Endodermal cell (in vitro differentiated cells): ENCODE measurements around the gene SLC31A1. TPM values are rescaled to one million over a fixed set of nuclear protein-coding genes. Genes with fewer than 3 reads are reported as not detected.
A peak's percentile ranks its signal among the peaks of the same experiment; 100 is the strongest.

Experiments used
- DNase-seq: peaks from one replicate; pipeline ENCODE4 v3.0.0-alpha.2; 2017
- H3K27ac ChIP-seq: 2 replicates; pipeline ENCODE4 v1.5.1; 2013; ENCODE audit warnings: mild to moderate bottlenecking, low read depth, low read length, moderate library complexity
- H3K27me3 ChIP-seq: 2 replicates; pipeline ENCODE4 v1.6.1; 2013; ENCODE audit warnings: mild to moderate bottlenecking, low read length, moderate library complexity; ENCODE audit not compliant: insufficient read depth, control insufficient read depth, poor library complexity, severe bottlenecking
- H3K36me3 ChIP-seq: 2 replicates; pipeline ENCODE4 v1.7.0; 2013; ENCODE audit warnings: mild to moderate bottlenecking, low read length, moderate library complexity; ENCODE audit not compliant: control insufficient read depth, insufficient read depth
- H3K4me1 ChIP-seq: one replicate; pipeline ENCODE4 v1.7.0; 2013; ENCODE audit warnings: low read length; ENCODE audit not compliant: control insufficient read depth, insufficient read depth
- H3K4me3 ChIP-seq: 2 replicates; pipeline ENCODE4 v1.5.1; 2013; ENCODE audit warnings: mild to moderate bottlenecking, low read length, moderate library complexity
- H3K9ac ChIP-seq: 2 replicates; pipeline ENCODE4 v1.6.1; 2013; ENCODE audit warnings: mild to moderate bottlenecking, low read length, moderate library complexity; ENCODE audit not compliant: poor library complexity, severe bottlenecking; ENCODE audit errors: extremely low read depth
- H3K9me3 ChIP-seq: 2 replicates; pipeline ENCODE4 v1.6.1; 2013; ENCODE audit warnings: mild to moderate bottlenecking, low read length, moderate library complexity; ENCODE audit not compliant: control insufficient read depth
- H3K27ac Mint-ChIP-seq: 2 replicates; pipeline ENCODE4 v1.8.0; 2020; ENCODE audit warnings: mixed read lengths
- H3K27me3 Mint-ChIP-seq: 2 replicates; pipeline ENCODE4 v1.8.0; 2021; ENCODE audit warnings: mild to moderate bottlenecking, mixed read lengths; ENCODE audit not compliant: insufficient read depth
- H3K36me3 Mint-ChIP-seq: 2 replicates; pipeline ENCODE4 v1.8.0; 2020; ENCODE audit warnings: low read depth, mixed read lengths
- H3K4me1 Mint-ChIP-seq: 2 replicates; pipeline ENCODE4 v1.8.0; 2020; ENCODE audit warnings: mixed read lengths
- H3K4me3 Mint-ChIP-seq: 2 replicates; pipeline ENCODE4 v1.8.0; 2020; ENCODE audit warnings: mild to moderate bottlenecking, moderate library complexity, mixed read lengths
- H3K9me3 Mint-ChIP-seq: 2 replicates; pipeline ENCODE4 v1.8.0; 2020; ENCODE audit warnings: mild to moderate bottlenecking, mixed read lengths
- CTCF ChIP-seq: fragments of 200-600 bp; sonication (generic); conservative IDR thresholded peaks from 2 replicates; pipeline ENCODE4 v1.5.0; 2021; ENCODE audit warnings: antibody characterized with exemption, mild to moderate bottlenecking
- WGBS, 2 experiments: methylation state at CpG; one replicate each; pipeline versions ENCODE4 v1.1.5 to v1.1.7; 2013; ENCODE audit warnings: missing lambda C conversion rate in 2 of 2, mixed read lengths in 1 of 2; ENCODE audit not compliant: insufficient coverage in 1 of 2, insufficient read length in 1 of 2; 5-methylcytosine and 5-hydroxymethylcytosine counted together
- total RNA-seq, 2 donors: library from RNA; stranded (reverse); fragmentation: NEBNext Ultra II Directional in 1 of 2; extraction: Animal tissue kit (Norgen Biotek cat#: 25700) in 1 of 2; gene quantifications; 2 replicates in 1 of 2; 3 replicates in 1 of 2; pipeline ENCODE4 v1.2.1, GENCODE V29; 2021

The SLC31A1 gene
- total RNA-seq, 2 donors from 2014 or later: 29.1 to 32.4 TPM

- no peaks in the 10 kb centered on the region for H3K9me3 ChIP-seq
- WGBS, 2 experiments: 8 to 20% methylated on average over 6 to 11 of the region's 11 CpGs
- H3K27ac ChIP-seq: no peak overlapping the region
- Mint-ChIP-seq H3K27ac (peak overlapping the region; percentile 97), H3K36me3 (no peaks in the 10 kb centered on the region), H3K9me3 (no peaks in the 10 kb centered on the region), H3K27me3 (no peaks in the 10 kb centered on the region), H3K4me1 (peaks cover 29% of the 10 kb centered on the region), H3K4me3 (peak overlapping the region; percentile 96)
- H3K36me3 ChIP-seq: peaks cover 9% of the 10 kb centered on the region
- peaks cover 4% of the 10 kb centered on the region for H3K4me1 ChIP-seq
- no peaks in the 10 kb centered on the region for H3K27me3 ChIP-seq
- TF ChIP-seq CTCF: no peak
- peak overlapping the region; percentile 59 for H3K9ac ChIP-seq
- DNase-seq: no peak
- peak overlapping the region; percentile 98 for H3K4me3 ChIP-seq
These were observed 809 bp upstream of the SLC31A1 start for GRCh38 chr9:113220467-113221002.

DNA sequence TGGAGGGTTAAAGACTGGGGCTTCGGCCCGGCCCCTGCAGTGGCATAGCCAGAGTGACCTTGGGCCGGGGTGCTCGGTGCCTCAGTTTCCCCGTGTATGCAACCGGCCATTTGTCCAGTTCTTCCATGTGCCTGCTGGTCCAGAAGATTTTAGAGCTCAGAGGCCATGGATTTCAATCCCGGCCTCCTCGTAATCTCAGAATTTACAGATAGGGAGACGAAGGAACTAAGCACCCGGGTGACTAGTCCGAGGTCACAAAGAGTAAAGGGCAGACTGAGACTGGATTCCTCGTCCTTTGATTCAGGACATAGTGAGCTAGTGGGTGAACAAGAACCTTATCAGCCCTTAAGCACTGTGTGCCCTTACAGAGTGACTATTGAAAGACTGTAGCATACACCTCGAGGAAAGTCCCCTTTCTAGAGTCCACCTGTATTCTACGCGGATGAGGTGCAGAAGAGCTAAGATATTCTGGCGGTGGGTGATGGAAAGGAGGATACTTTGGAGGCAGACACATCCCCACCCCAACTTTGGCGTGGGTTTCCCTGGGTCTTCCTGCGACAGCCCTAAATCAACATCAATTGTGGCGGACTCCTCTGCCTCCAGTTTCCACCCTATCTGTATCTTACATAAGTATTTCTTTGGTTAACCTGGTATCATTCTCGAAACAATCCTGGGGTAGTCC, 597 bp downstream of the SLC31A1 start:
- H3K4me1 ChIP-seq: peaks cover 4% of the 10 kb centered on the region
- H3K4me3 ChIP-seq: peak overlapping the region; percentile 98
- no peaks in the 10 kb centered on the region for H3K9me3 ChIP-seq
- no peaks in the 10 kb centered on the region for H3K36me3 Mint-ChIP-seq
- no peaks in the 10 kb centered on the region for H3K27me3 Mint-ChIP-seq
- WGBS, 2 experiments: 13 to 16% methylated on average over 14 to 19 of the region's 20 CpGs
- no peak for TF ChIP-seq CTCF
- H3K36me3 ChIP-seq: peaks cover 9% of the 10 kb centered on the region
- DNase-seq: no peak
- H3K4me1 Mint-ChIP-seq: peaks cover 24% of the 10 kb centered on the region
- no peaks in the 10 kb centered on the region for H3K9me3 Mint-ChIP-seq
- no peaks in the 10 kb centered on the region for H3K27me3 ChIP-seq
- H3K27ac ChIP-seq: no peak overlapping the region
- H3K4me3 Mint-ChIP-seq: peak overlapping the region; percentile 96
- H3K9ac ChIP-seq: peak overlapping the region; percentile 81
- peak overlapping the region; percentile 97 for H3K27ac Mint-ChIP-seq

- H3K27ac ChIP-seq: no peak overlapping the region
- WGBS, 2 experiments: 77 to 80% methylated on average over 5 of the region's 5 CpGs
These were observed 1.1 kb downstream of the SLC31A1 start for GRCh38 chr9:113222482-113222841.

More at GRCh38 chr9:113222482-113222841, 1.1 kb downstream of the SLC31A1 start:
- H3K36me3 ChIP-seq: peaks cover 9% of the 10 kb centered on the region
- peak; percentile 55 for DNase-seq
- no peaks in the 10 kb centered on the region for H3K27me3 ChIP-seq
- Mint-ChIP-seq H3K27me3 (no peaks in the 10 kb centered on the region), H3K9me3 (no peaks in the 10 kb centered on the region), H3K36me3 (no peaks in the 10 kb centered on the region), H3K4me1 (peaks cover 24% of the 10 kb centered on the region), H3K4me3 (peak overlapping the region; percentile 96), H3K27ac (peak overlapping the region; percentile 7)
- H3K9me3 ChIP-seq: no peaks in the 10 kb centered on the region
- H3K9ac ChIP-seq: peak overlapping the region; percentile 81
- TF ChIP-seq CTCF: no peak
- peak overlapping the region; percentile 98 for H3K4me3 ChIP-seq
- peaks cover 4% of the 10 kb centered on the region for H3K4me1 ChIP-seq
